NCI-H2107 treated with DMSO at 0.1 percent for 48 hours (cell line): ENCODE data around the gene ANKRD6.
A peak's percentile ranks its signal among the peaks of the same experiment; 100 is the strongest.
"Not testable (repeated sequence)": the region's sequence is repeated elsewhere in the genome, so short reads cannot be mapped to it uniquely, and the experiment has no call there.

Source experiments
- DNase-seq: peaks from one replicate; lab custom pipeline; 2025; ENCODE audit not compliant: unreplicated experiment; lab: John Stamatoyannopoulos, UW

ANKRD6 gene

GRCh38 chr6:89641581-89641980 is 208.6 kb downstream of the ANKRD6 start:
- not testable (repeated sequence) for DNase-seq

- no peak for DNase-seq
These were observed 210.0 kb downstream of the ANKRD6 start for GRCh38 chr6:89642956-89643355.

GRCh38 chr6:89643406-89643805 is 210.5 kb downstream of the ANKRD6 start:
- DNase-seq: no peak

- DNase-seq: no peak
These were observed 211.9 kb downstream of the ANKRD6 start for GRCh38 chr6:89644864-89645263.

- no peak for DNase-seq
These were observed 216.7 kb downstream of the ANKRD6 start for GRCh38 chr6:89649682-89650081.

- no peak for DNase-seq
These were observed 217.6 kb downstream of the ANKRD6 start for GRCh38 chr6:89650579-89650978.

- DNase-seq: no peak
These were observed 222.2 kb downstream of the ANKRD6 start for GRCh38 chr6:89655122-89655521.

- no peak for DNase-seq
These were observed 224.7 kb downstream of the ANKRD6 start for GRCh38 chr6:89657445-89658158.

- no peak for DNase-seq
These were observed 228.0 kb downstream of the ANKRD6 start for GRCh38 chr6:89660981-89661380.

- DNase-seq: no peak
These were observed 228.6 kb downstream of the ANKRD6 start for GRCh38 chr6:89661559-89661958.

GRCh38 chr6:89662659-89663223 is 229.8 kb downstream of the ANKRD6 start:
- DNase-seq: no peak

- DNase-seq: no peak
These were observed 235.1 kb downstream of the ANKRD6 start for GRCh38 chr6:89667872-89668556.

GRCh38 chr6:89669002-89669401 is 236.1 kb downstream of the ANKRD6 start:
- DNase-seq: no peak

- DNase-seq: no peak
These were observed 238.1 kb downstream of the ANKRD6 start for GRCh38 chr6:89670935-89671565.

- DNase-seq: no peak
These were observed 243.2 kb downstream of the ANKRD6 start for GRCh38 chr6:89675949-89676748.

GRCh38 chr6:89678531-89678930 is 245.6 kb downstream of the ANKRD6 start:
- DNase-seq: peak; percentile 48

GRCh38 chr6:89679215-89680120 is 246.5 kb downstream of the ANKRD6 start:
- DNase-seq: no peak

- DNase-seq: no peak
These were observed 247.2 kb downstream of the ANKRD6 start for GRCh38 chr6:89680150-89680549.

- no peak for DNase-seq
These were observed 247.6 kb downstream of the ANKRD6 start for GRCh38 chr6:89680551-89680950.

- DNase-seq: no peak
These were observed 249.1 kb downstream of the ANKRD6 start for GRCh38 chr6:89681983-89682564.
